GM12874 (cell line): Measurements from ENCODE around the gene ACSS1.

ENCODE experiments used
- CTCF ChIP-seq: IDR thresholded peaks from 2 replicates; pipeline ENCODE4 v1.5.1; 2011; ENCODE audit warnings: low read depth, mild to moderate bottlenecking, control low read depth, low read length, moderate library complexity; ENCODE audit not compliant: insufficient read depth

The ACSS1 gene

GRCh38 chr20:25017257-25017803 is 40.6 kb downstream of the ACSS1 start:
- TF ChIP-seq CTCF, result no peak

- TF ChIP-seq CTCF, result no peak
Observed at GRCh38 chr20:25016471-25016870, 41.5 kb downstream of the ACSS1 start.

GRCh38 chr20:25015986-25016385 is 42.0 kb downstream of the ACSS1 start:
- no peak for TF ChIP-seq CTCF

- no peak for TF ChIP-seq CTCF
Observed at GRCh38 chr20:25014816-25015215, 43.1 kb downstream of the ACSS1 start.

- TF ChIP-seq CTCF, result no peak
Observed at GRCh38 chr20:25013478-25014380, 44.2 kb downstream of the ACSS1 start.

- TF ChIP-seq CTCF, result no peak
Observed at GRCh38 chr20:25012616-25013189, 45.2 kb downstream of the ACSS1 start.

GRCh38 chr20:25011831-25012241 is 46.1 kb downstream of the ACSS1 start:
- TF ChIP-seq CTCF, result no peak
